ENCODE measurements around the gene RAD18.

GRCh38 chr3:8838765-8839423 is 124.4 kb downstream of the RAD18 start:
- no peak for TF ChIP-seq CTCF (IDR thresholded peaks at IDR 0.05)
- no peak for TF ChIP-seq POLR2AphosphoS5 (IDR thresholded peaks at IDR 0.05; ENCODE audit: low read depth, low read length)
- TF ChIP-seq TCF7L2 (IDR thresholded peaks at IDR 0.05; ENCODE audit: low read depth, low read length) = no peak
- no peak for TF ChIP-seq REST (IDR thresholded peaks at IDR 0.05; ENCODE audit: insufficient read depth in 1 of 2, low read depth in 2 of 2, low read length in 1 of 2)
- no peak for TF ChIP-seq SIN3A (IDR thresholded peaks at IDR 0.05; ENCODE audit: borderline replicate concordance, insufficient read depth, low read depth, low read length)

Data from Panc1 (cell line).